ENCODE results near the gene KCNQ5. TPM values are rescaled to one million over a fixed set of nuclear protein-coding genes. Genes with fewer than 3 reads are reported as not detected.
A peak's percentile ranks its signal among the peaks of the same experiment; 100 is the strongest.

Gene KCNQ5
- total RNA-seq, 1 experiment from 2014 or later, result 2.0 TPM

- no peak for TF ChIP-seq NFATC4 (CRISPR knock-in tag; IDR thresholded peaks at IDR 0.05)
Observed at GRCh38 chr6:72742001-72742673, 120.3 kb downstream of the KCNQ5 start (continued).

GRCh38 chr6:72746276-72746675, 124.4 kb downstream of the KCNQ5 start:
- no peaks in the 10 kb centered on the region for H3K9me3 Mint-ChIP-seq
- ChIA-PET POLR2A (no interaction called here), CTCF (no interaction called here)
- no peak for TF ChIP-seq ZNF138 (CRISPR knock-in tag; conservative IDR thresholded peaks at IDR 0.05)
- TF ChIP-seq JAZF1 (CRISPR knock-in tag; IDR thresholded peaks at IDR 0.05), result no peak
- TF ChIP-seq SOX15 (CRISPR knock-in tag; IDR thresholded peaks at IDR 0.05), result no peak
- TF ChIP-seq MXD4 (CRISPR knock-in tag; IDR thresholded peaks at IDR 0.05; ENCODE audit: borderline replicate concordance), result no peak
- no peak for TF ChIP-seq NFE2L1 (CRISPR knock-in tag; IDR thresholded peaks at IDR 0.05)
- no peak for TF ChIP-seq ERG (CRISPR knock-in tag; IDR thresholded peaks at IDR 0.05)
- TF ChIP-seq KAT7 (CRISPR knock-in tag; IDR thresholded peaks at IDR 0.05; ENCODE audit: borderline replicate concordance), result no peak
- TF ChIP-seq RELA (CRISPR knock-in tag; IDR thresholded peaks at IDR 0.05; ENCODE audit: borderline replicate concordance), result no peak
- TF ChIP-seq CREB1 (CRISPR knock-in tag; IDR thresholded peaks at IDR 0.05), result no peak
- no peak for TF ChIP-seq PRDM15 (CRISPR knock-in tag; IDR thresholded peaks at IDR 0.05)
- TF ChIP-seq TEAD4 (CRISPR knock-in tag; IDR thresholded peaks at IDR 0.05), result no peak
- ATAC-seq (no peak; the same call in 1 of the 2 replicates), DNase-seq (ENCODE audit: low spot score) (no peak)
- H3K27ac Mint-ChIP-seq, result peak overlapping the region; percentile 78; the same call in 1 of the 2 replicates
- peaks cover 24% of the 10 kb centered on the region for H3K4me1 Mint-ChIP-seq
- H3K4me3 Mint-ChIP-seq, result no peak overlapping the region
- no peaks in the 10 kb centered on the region for H3K36me3 Mint-ChIP-seq
- H3K27me3 Mint-ChIP-seq (ENCODE audit: low read depth), result no peaks in the 10 kb centered on the region

GRCh38 chr6:72748759-72749158, 126.9 kb downstream of the KCNQ5 start:
- H3K27me3 Mint-ChIP-seq (ENCODE audit: low read depth), result no peaks in the 10 kb centered on the region
- no peak for TF ChIP-seq NR3C1 (CRISPR knock-in tag; conservative IDR thresholded peaks at IDR 0.05; ENCODE audit: low read depth)
- TF ChIP-seq ETV6 (CRISPR knock-in tag; IDR thresholded peaks at IDR 0.05), result no peak
- no peak for TF ChIP-seq ERG (CRISPR knock-in tag; IDR thresholded peaks at IDR 0.05)
- TF ChIP-seq MYBL2 (CRISPR knock-in tag; IDR thresholded peaks at IDR 0.05), result no peak
- TF ChIP-seq MAX (CRISPR knock-in tag; IDR thresholded peaks at IDR 0.05), result no peak
- TF ChIP-seq STAT6 (CRISPR knock-in tag; conservative IDR thresholded peaks at IDR 0.05; ENCODE audit: low read depth), result no peak
- TF ChIP-seq ZNF281 (CRISPR knock-in tag; IDR thresholded peaks at IDR 0.05), result no peak
- no peak for TF ChIP-seq AR (CRISPR knock-in tag; IDR thresholded peaks at IDR 0.05)

More at GRCh38 chr6:72748759-72749158, 126.9 kb downstream of the KCNQ5 start:
- H3K4me3 Mint-ChIP-seq, result no peak overlapping the region
- H3K36me3 Mint-ChIP-seq, result no peaks in the 10 kb centered on the region
- ATAC-seq (no peak), DNase-seq (ENCODE audit: low spot score) (no peak)
- H3K4me1 Mint-ChIP-seq, result peaks cover 13% of the 10 kb centered on the region
- POLR2A ChIA-PET, result no interaction called here
- H3K9me3 Mint-ChIP-seq, result no peaks in the 10 kb centered on the region
- CTCF ChIA-PET, result no interaction called here
- no peak overlapping the region for H3K27ac Mint-ChIP-seq

Data from WTC11 (cell line).